Smooth muscle cell of the brain vasculature (primary cell): ENCODE measurements around the gene SNAI3.

ENCODE experiments used
- DNase-seq: peaks from one replicate; pipeline ENCODE4 v3.0.0-alpha.2; 2012; ENCODE audit warnings: low read depth, low spot score

The SNAI3 gene

DNA sequence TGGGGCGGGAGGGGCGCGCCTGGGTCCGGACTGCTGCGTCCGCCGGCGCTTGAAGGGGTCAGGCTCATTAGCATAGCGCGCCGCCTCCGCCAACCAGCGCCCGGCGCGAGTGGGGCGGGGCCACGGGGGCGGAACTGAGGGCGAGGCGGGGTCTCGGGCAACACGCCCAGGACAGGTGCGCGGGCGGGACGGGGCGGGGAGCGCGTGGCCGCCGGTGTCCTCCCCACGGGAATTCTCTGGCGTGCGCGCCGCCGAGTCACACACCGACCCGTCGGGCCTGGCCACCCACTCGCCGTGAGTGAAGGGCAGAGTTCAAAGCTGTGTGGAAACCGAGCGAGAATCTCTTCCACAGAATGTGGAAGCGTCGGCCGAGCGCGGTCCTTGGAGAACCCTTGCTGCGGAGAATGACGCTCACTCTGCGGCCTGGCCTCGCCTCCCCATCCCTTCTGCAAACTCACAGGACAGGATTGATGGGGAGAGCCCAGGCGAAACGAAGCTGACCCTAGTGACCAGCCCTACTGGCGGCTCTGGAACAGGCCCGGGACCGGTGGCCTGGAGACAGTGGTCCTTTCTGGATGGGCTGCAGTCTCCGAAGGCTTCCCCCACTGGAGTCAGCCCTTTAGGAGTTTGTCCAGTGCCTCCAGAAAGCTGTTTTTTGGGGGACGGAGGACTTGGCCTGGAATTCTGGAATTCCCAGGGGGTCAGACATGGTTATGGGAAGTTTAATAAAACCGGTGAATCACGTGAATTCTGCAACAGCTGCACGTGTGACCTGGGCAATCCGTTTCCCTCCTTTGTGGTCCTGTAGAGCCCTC is at the start of gene SNAI3:
SNAI3 (minus strand) TSS at position 69 of the 815 bp plus-strand sequence. CDS start 101 bp downstream, outside the sequence.
- DNase-seq: no peak

GRCh38 chr16:88736088-88736487 is 49.8 kb upstream of the SNAI3 start:
- no peak for DNase-seq

GRCh38 chr16:88735616-88736015 is 49.3 kb upstream of the SNAI3 start:
- DNase-seq: no peak

- DNase-seq: no peak
These were observed 48.8 kb upstream of the SNAI3 start for GRCh38 chr16:88735121-88735520.

DNA sequence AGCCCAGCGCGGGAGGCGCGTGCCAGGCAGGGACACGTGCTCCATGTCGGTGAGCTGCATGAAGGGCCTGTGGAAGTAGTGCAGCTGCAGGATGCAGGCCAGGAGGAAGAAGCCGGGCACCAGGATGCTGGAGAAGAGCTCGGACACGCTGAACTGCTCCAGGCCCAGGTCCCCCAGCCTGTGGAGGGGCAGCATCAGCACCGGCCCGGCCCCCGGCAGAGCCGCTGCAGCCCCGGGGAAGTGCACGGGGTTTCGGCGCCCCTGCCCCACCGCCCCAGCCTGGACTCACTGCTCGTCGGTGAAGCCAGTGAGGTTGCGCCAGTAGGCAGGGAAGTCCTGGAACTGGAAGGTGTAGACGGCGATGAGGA is 48.0 kb upstream of the SNAI3 start:
- no peak for DNase-seq

DNA sequence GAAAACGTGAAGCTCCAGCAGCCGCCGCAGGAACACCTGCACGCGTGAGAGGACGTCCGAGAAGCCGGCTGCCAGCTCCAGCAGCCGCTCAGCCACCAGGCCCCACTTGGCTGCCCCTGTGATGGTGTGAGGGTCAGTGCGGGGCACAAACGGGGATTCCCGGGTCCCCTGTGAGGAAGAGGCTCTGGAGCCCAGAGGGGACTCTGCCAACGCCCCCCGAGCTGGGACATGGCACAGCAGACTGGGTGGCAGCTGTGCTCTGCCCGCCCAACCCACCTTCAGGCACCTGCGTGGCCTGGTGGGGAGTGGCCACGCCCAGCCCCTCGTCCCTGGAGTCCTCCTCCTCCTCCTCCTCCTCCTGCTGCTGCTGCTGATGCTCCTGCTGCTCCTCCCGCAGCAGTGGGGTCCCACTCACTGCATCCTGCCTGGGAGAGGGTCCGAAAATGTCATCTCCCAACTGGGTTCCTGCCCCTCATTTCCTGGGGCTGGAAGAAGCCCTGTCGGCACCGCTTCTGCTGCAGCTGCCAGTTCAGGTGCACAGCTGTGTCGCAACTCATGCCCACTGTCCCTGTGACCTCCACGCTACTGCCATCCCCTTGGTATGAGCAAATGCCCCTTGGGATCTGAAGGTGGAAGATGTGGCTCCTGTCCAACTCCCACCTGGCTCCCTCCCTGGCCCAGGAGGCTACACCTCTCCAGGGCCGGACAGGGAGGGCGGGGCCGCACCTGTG is 47.5 kb upstream of the SNAI3 start:
- DNase-seq: no peak

DNA sequence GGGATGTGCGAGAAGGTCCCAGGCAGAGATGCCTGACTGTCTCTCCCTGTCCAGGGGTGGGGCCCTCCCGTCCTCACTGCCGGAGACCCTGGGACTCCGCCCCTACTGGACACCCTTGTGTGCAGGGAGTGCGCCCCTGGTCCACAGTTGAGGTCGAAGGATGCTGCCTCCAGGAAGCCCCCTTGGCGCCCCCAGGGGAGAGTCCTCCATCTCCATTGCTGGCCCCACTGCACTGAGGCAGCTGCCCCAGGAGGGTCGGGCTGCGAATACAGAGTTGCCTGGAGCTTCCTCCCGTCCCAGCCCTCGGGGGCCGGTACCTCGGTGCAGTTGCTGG is 46.6 kb upstream of the SNAI3 start:
- no peak for DNase-seq

GRCh38 chr16:88732172-88732960 is 46.1 kb upstream of the SNAI3 start:
- no peak for DNase-seq

- DNase-seq: no peak
These were observed 45.4 kb upstream of the SNAI3 start for GRCh38 chr16:88731699-88732098.

DNA sequence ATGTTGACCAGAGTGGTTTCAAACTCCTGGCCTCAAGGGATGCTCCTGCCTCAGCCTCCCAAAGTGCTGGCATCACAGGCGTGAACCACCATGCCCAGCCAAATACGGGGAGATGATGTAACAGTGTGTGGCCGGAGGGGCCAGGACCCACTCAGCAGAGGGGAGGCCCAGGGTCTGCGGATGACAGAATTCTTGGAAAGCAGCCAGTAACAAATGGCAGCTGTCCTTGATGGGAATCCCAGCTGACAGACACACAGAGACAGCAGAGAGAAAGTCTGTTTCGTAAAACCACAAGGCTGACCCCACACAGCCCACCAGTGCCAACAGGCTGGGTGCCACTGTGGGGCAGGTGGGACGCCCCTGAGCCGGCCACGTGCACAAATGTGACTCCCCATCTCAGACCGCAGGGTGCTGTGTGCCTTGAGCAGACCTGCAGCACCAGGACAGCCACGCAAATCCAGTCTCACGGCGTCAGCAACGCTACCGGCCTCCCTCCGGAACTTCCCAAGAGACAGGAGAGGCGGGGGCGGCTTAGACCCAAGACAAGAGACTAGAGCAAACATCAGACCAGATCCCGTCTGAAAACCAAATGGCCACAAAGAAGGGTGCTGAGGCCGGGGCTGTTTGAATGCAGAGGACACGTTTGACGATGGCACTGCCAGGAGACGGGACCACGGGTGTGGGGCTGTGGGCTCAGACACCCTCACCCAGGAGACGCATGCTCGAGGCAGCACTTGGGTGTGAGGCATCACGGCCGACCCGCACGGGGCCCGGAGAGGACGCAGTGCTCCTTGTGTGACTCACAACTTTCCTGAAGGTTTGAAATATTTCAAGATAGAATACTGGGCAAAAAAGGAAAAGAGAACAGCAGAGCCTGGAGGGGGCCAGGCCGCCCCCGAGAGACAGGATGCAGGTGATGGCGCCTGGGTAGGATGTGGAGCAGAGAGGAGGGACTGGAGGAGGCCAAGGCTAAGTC is 44.6 kb upstream of the SNAI3 start:
- DNase-seq: no peak

GRCh38 chr16:88727871-88728270 is 41.6 kb upstream of the SNAI3 start:
- peak; percentile 45 for DNase-seq

DNA sequence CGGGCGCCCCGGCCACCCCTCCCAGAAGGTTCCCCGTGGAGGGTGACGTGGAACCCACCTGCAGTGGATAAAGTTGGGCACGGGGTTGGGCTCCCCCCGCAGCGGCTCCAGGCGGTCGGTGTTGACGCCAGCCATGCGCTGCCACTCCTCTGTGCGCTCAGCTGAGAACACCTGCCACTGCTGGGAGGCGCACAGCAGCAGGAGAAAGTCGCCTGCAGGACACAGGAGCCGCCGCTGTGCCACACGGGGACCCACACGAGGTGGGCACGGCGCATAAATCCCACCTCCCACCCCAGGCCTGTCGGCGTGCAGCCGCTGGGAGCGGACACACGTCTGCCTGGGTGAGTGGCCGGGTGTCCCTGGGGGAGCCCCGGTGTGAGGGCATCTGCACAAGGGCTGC is 40.7 kb upstream of the SNAI3 start:
- no peak for DNase-seq

DNA sequence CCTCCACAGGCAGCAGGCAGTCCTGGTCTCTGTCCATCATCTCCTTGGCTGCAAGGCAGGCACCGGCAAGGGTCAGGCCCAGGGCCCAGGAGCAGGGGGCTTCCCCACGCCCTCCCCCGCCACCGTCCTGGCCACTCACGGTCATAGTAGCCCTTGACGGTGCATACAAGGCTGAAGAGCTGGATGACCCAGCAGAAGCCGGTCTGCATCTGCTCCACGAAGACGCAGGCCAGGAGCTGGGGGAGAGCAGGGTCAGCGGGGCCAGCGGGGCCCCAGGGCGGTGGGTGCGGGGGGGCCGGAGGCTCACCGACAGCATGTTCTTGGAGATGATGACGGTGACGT is 40.1 kb upstream of the SNAI3 start:
- no peak for DNase-seq

GRCh38 chr16:88725609-88726407 is 39.5 kb upstream of the SNAI3 start:
- DNase-seq: no peak

DNA sequence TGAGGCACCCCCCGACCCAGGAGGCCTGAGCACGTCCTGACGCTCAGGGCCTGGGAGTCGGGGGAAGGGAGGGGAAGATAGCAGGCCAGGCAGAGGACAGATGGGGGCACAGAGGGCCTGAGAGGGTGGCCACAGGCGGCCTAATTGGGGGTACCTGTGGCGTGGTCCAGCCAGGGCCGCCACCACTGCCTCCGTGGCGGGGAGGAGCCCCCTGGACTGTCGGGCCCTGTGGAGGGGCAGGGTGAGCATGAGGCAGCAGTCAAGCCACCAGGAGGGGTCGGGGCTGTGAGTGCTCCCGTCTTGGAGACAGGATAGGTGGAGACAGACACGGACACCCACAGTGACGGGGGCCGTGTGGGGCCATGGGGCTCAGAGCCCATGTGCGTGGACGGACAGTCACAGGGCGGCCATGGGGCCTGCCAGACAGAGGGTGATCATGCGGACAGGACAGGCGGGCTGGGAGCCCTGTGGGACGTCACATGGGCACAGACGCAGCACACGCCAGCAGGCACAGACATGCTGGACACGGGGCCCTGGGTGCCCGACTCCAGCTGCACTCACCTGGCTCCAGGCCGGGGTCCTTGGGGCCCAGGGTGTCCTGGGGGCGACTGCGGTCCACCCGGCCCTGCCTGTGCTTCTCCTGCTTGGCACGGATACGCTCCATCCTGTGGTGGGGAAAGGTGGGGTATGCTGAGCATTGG is 38.7 kb upstream of the SNAI3 start:
- no peak for DNase-seq

DNA sequence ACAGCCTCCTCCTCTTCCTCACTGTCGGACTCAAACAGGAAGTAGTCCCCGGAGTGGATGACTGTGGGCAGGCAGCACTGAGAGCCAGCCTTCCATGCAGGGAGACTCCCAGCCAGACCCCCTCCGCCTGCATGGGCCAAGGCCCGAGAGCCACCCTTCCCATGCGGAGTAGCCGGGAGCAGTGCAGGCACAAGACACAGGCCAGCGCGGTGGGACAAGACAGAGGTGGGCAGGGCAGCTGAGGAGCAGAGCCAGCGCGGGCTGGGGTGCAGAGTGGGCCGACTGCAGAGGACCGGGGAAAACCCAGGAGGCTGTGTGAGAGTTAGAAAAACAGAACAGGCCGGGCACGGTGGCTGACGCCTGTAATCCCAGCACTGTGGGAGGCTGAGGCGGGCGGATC is 37.6 kb upstream of the SNAI3 start:
- DNase-seq: no peak

GRCh38 chr16:88723507-88723887 is 37.2 kb upstream of the SNAI3 start:
- no peak for DNase-seq

GRCh38 chr16:88722784-88723506 is 36.6 kb upstream of the SNAI3 start:
- DNase-seq: no peak
